ENCODE measurements around the gene RCE1.
"Not testable (repeated sequence)": the region's sequence is repeated elsewhere in the genome, so short reads cannot be mapped to it uniquely, and the experiment has no call there.

The RCE1 gene, protein sequence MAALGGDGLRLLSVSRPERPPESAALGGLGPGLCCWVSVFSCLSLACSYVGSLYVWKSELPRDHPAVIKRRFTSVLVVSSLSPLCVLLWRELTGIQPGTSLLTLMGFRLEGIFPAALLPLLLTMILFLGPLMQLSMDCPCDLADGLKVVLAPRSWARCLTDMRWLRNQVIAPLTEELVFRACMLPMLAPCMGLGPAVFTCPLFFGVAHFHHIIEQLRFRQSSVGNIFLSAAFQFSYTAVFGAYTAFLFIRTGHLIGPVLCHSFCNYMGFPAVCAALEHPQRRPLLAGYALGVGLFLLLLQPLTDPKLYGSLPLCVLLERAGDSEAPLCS

GRCh38 chr11:66842896-66843775 is at the start of gene RCE1:
Gene RCE1, plus strand, starts transcription at chr11:66843441. Its CDS starts 15 bp downstream, at chr11:66843456.
- H3K4me3 ChIP-seq (ENCODE audit: low read depth, low read length): peak within 1 kb of the TSS; percentile 96
- peak; percentile 91 for DNase-seq (ENCODE audit: low read depth)
- TF ChIP-seq, protein P1, sequence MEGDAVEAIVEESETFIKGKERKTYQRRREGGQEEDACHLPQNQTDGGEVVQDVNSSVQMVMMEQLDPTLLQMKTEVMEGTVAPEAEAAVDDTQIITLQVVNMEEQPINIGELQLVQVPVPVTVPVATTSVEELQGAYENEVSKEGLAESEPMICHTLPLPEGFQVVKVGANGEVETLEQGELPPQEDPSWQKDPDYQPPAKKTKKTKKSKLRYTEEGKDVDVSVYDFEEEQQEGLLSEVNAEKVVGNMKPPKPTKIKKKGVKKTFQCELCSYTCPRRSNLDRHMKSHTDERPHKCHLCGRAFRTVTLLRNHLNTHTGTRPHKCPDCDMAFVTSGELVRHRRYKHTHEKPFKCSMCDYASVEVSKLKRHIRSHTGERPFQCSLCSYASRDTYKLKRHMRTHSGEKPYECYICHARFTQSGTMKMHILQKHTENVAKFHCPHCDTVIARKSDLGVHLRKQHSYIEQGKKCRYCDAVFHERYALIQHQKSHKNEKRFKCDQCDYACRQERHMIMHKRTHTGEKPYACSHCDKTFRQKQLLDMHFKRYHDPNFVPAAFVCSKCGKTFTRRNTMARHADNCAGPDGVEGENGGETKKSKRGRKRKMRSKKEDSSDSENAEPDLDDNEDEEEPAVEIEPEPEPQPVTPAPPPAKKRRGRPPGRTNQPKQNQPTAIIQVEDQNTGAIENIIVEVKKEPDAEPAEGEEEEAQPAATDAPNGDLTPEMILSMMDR (conservative IDR thresholded peaks at IDR 0.05; ENCODE audit: low read depth, low read length): no peak

DNA sequence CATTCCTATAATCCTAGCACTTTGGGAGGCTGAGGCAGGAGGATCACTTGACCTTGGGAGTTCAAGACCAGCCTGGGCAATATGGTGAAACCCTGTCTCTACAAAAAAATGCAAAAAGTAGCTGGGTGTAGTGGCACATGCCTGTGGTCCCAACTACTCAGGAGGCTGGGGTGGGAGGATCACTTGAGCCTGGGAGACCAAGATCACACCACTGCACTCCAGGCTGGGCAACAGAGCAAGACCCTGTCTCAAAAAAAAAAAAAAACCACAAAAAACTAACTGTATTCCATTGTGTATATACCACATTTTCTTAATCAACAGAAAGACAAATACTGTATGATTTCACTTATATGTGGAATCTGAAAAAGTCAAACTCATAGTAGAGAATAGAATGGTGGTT is 43.4 kb upstream of the RCE1 start:
- H3K4me3 ChIP-seq (ENCODE audit: low read depth, low read length); DNase-seq (ENCODE audit: low read depth): not testable (repeated sequence)

DNA sequence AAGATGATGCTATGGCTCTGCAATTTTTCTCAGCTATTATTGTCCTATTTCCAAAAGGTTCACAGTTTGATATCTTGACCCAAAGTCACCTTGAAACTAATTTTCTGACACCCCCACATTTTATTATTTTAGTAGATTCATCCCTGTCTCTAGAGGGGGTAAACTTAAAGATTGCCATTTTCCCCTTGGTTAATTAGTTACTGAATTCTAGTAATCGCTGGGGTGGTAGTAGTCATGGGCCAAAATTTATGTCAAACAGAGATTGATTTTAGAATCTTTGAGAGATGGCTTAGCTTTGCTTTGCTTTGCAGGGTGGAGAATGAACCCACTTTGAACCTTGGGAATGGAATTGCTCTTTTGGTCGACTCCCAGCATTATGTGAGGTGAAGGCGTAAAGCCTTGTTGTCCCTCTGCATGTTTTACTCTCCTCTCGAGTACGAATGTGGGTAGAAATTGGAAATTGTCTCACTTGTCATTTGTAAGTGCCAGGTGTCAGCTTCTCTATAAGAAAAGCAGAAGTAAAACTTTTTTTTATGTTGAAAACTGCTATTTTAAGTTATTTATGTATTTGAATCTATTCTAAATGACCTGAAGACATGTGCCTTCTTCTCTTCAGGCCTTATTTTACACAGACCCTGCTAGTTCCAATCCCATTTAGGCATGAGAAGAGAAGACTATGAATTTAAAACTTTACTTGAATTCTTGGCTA is 42.4 kb upstream of the RCE1 start:
- H3K4me3 ChIP-seq (ENCODE audit: low read depth, low read length): no peak overlapping the region
- TF ChIP-seq, protein P1 (conservative IDR thresholded peaks at IDR 0.05; ENCODE audit: low read depth, low read length): no peak
- no peak for DNase-seq (ENCODE audit: low read depth)

DNA sequence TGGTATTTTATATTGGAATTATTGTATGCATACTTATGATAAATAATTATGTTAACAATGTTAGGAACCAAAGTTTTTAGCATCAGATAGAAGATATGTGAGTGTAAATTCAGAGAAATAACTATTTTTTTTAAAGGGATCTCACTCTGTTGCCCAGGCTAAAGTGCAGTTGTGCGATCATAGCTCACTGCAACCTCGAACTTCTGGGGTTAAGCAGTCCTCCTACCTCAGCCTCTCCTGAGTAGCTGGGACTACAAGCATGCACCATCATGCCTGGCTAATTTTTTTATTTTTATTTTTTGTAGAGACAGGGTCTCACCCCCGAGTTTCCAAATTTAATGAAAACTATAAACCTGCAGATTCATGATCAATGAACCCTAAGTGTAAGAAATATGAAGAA is 33.6 kb upstream of the RCE1 start:
- no peak for DNase-seq (ENCODE audit: low read depth)
- no peak overlapping the region for H3K4me3 ChIP-seq (ENCODE audit: low read depth, low read length)
- TF ChIP-seq, protein P1 (conservative IDR thresholded peaks at IDR 0.05; ENCODE audit: low read depth, low read length): no peak

- TF ChIP-seq, protein P1 (conservative IDR thresholded peaks at IDR 0.05; ENCODE audit: low read depth, low read length): no peak
- no peak for DNase-seq (ENCODE audit: low read depth)
These were observed 32.6 kb upstream of the RCE1 start for GRCh38 chr11:66810576-66811185.

DNA sequence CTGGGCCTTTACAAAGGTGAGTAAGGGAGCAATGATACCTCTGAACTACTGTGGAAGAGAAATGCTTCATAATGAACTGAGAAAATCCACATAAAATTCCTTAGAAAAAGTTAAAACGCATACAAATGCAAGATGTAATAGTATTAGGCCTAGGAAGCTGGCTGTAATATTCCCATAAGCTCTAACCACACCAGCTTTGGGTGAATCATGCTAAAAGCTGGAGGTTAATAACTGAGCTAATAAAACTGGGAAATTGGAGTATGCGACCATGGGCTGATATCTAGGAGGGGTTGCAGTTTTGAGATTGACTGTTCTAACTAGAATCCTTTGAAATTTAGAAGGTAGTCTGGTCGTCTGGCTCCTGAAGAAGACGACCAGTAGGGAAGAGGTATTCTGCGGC is 28.6 kb upstream of the RCE1 start:
- TF ChIP-seq, protein P1 (conservative IDR thresholded peaks at IDR 0.05; ENCODE audit: low read depth, low read length): no peak
- DNase-seq (ENCODE audit: low read depth): no peak

More at GRCh38 chr11:66810576-66811185, 32.6 kb upstream of the RCE1 start:
- H3K4me3 ChIP-seq (ENCODE audit: low read depth, low read length): no peak overlapping the region

More for the DNA sequence above, 28.6 kb upstream of the RCE1 start:
- H3K4me3 ChIP-seq (ENCODE audit: low read depth, low read length): no peak overlapping the region

Measured in choroid plexus epithelial cell (primary cell).